GM23338 (cell line): ENCODE results near the gene CELSR1.

ENCODE experiments used
- TF ChIP-seq, protein P1 (sequence below), 2 experiments: fragments of 200-600 bp in 1 of 2; sonication (generic) in 1 of 2; conservative IDR thresholded peaks; 2 replicates each; pipeline versions ENCODE4 v1.5.1 to v1.6.1; 2016 to 2017; ENCODE audit warnings: antibody characterized with exemption in 2 of 2, low read depth in 2 of 2, mild to moderate bottlenecking in 2 of 2, moderate library complexity in 1 of 2
- TF ChIP-seq, protein P2 (sequence below): IDR thresholded peaks from one replicate; pipeline ENCODE4 v1.6.1; 2018; ENCODE audit warnings: antibody characterized with exemption; ENCODE audit not compliant: unreplicated experiment

DNA sequence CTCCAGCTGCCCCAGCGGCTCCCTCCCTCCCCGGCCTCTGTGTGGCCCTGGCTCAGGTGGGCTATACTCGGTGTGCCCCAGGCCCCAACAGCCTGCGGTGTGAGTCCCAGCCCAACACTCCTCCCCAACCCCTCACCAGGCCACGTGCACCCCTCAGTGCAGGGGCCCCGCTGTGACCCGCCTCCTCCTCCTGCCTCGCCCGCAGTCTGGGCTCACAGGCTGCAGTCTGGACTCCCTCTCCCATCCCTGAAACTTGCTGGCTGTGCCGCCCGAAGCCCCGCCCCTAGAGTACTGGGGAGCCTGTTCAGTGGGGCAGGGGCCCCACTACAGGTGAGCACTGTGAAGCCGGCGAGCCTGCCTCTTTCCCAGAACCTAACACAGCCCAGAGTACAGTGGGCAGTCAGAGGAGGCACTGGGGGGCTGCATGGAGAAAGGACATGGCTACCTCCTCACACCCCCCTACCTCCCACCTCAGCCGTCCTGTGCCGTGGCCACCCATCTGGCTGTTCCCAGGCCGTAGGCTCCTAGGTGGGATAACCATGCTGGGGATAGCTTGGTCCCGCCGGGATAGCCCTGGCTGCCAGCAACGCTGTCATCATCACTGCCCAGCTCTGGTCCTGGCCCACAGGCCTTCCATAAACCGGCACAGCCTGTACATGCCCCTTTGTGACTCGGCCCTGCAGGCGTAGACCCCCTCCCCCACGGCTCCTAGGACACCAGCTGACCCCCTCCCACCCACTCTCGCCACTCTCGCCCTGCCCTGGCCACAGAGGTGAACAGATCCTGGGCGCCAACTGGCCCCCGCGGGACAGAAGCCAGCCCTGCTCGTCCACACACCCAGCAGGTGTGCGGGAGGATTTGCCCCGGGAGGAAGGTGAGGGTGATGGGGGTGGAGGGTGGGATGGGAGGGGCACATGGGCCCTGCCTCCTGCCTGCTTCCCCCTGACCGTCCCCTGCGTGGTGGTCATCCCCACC is 29.7 kb downstream of the CELSR1 start:
- TF ChIP-seq, protein P1, sequence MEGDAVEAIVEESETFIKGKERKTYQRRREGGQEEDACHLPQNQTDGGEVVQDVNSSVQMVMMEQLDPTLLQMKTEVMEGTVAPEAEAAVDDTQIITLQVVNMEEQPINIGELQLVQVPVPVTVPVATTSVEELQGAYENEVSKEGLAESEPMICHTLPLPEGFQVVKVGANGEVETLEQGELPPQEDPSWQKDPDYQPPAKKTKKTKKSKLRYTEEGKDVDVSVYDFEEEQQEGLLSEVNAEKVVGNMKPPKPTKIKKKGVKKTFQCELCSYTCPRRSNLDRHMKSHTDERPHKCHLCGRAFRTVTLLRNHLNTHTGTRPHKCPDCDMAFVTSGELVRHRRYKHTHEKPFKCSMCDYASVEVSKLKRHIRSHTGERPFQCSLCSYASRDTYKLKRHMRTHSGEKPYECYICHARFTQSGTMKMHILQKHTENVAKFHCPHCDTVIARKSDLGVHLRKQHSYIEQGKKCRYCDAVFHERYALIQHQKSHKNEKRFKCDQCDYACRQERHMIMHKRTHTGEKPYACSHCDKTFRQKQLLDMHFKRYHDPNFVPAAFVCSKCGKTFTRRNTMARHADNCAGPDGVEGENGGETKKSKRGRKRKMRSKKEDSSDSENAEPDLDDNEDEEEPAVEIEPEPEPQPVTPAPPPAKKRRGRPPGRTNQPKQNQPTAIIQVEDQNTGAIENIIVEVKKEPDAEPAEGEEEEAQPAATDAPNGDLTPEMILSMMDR (conservative IDR thresholded peaks at IDR 0.05; ENCODE audit: low read depth in 2 of 2), result no peak
- TF ChIP-seq, protein P2, sequence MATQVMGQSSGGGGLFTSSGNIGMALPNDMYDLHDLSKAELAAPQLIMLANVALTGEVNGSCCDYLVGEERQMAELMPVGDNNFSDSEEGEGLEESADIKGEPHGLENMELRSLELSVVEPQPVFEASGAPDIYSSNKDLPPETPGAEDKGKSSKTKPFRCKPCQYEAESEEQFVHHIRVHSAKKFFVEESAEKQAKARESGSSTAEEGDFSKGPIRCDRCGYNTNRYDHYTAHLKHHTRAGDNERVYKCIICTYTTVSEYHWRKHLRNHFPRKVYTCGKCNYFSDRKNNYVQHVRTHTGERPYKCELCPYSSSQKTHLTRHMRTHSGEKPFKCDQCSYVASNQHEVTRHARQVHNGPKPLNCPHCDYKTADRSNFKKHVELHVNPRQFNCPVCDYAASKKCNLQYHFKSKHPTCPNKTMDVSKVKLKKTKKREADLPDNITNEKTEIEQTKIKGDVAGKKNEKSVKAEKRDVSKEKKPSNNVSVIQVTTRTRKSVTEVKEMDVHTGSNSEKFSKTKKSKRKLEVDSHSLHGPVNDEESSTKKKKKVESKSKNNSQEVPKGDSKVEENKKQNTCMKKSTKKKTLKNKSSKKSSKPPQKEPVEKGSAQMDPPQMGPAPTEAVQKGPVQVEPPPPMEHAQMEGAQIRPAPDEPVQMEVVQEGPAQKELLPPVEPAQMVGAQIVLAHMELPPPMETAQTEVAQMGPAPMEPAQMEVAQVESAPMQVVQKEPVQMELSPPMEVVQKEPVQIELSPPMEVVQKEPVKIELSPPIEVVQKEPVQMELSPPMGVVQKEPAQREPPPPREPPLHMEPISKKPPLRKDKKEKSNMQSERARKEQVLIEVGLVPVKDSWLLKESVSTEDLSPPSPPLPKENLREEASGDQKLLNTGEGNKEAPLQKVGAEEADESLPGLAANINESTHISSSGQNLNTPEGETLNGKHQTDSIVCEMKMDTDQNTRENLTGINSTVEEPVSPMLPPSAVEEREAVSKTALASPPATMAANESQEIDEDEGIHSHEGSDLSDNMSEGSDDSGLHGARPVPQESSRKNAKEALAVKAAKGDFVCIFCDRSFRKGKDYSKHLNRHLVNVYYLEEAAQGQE, result no peak
